ENCODE measurements around the gene CPLX1. TPM values are rescaled to one million over a fixed set of nuclear protein-coding genes. Genes with fewer than 3 reads are reported as not detected.

Gene CPLX1
- polyA plus RNA-seq, 3 donors, result not detected

DNA sequence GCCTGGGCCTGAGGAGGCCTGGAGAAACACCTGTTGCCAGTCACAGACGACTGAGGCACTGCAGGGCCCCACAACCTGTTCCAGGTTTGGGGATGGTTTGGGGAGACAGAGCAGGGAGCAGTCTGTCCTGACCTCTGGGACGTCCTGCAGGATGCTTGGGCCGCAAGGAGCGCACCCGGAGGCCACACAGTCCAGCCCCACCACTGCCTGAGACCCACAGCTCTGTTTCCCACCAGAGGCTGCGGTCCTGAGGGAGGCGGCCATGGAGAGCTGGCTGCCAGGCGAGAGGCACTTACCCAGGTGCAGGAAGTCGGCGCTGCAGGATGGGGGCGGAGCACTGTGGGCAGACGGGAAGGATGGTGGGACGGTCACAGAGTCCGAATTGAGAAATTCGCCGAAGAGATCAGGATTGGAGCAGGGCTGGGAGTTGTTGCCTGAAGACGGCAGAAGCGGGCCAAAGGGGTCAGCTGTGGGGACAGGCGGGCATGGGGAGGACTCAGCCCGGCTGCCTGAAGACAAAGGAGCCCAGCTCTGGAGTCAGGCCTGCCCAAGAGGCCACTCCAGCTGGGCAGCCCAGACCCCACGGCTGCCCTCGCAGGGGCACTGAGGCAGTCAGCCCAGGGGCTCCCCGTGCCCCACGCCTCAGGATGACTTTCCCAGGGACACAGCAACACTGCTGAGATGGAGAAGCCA, 40.3 kb upstream of the CPLX1 start:
- peaks cover 0 to 4% of the 10 kb centered on the region in 2 donors for H3K9me3 ChIP-seq (replicated peaks in 1 of 2; ENCODE audit: control insufficient read depth in 1 of 2, insufficient read depth in 1 of 2, low read length in 2 of 2)
- no peak overlapping the region for H3K9ac ChIP-seq (ENCODE audit: insufficient read depth, low read length, poor library complexity, severe bottlenecking)
- Mint-ChIP-seq H3K27me3 (ENCODE audit: low read depth in 3 of 3) (peaks cover 0 to 2% (median 0%) of the 10 kb centered on the region in 3 donors), H3K36me3 (peaks cover 81 to 94% of the 10 kb centered on the region in 2 donors), H3K4me3 (no peak overlapping the region), H3K27ac (no peak overlapping the region), H3K4me1 (no peaks in the 10 kb centered on the region), H3K9me3 (peaks cover 0 to 12% (median 2%) of the 10 kb centered on the region in 7 donors)
- intact Hi-C loops (cut with micrococcal nuclease), result no loop called here
- no peak for TF ChIP-seq CTCF (IDR thresholded peaks at IDR 0.05)
- no peaks in the 10 kb centered on the region for H3K79me2 ChIP-seq (ENCODE audit: insufficient read depth, low read length)
- H3K27ac ChIP-seq (ENCODE audit: low read depth in 1 of 2, low read length in 2 of 2), result no peak overlapping the region
- H4K20me1 ChIP-seq (ENCODE audit: insufficient read depth, low read length), result peaks cover 34% of the 10 kb centered on the region
- H3K27me3 ChIP-seq (ENCODE audit: control insufficient read depth in 2 of 2, insufficient read depth in 2 of 2, low read length in 2 of 2), result no peaks in the 10 kb centered on the region
- H3K4me2 ChIP-seq (replicated peaks; ENCODE audit: extremely low read depth, low read length, poor library complexity, severe bottlenecking), result no peak overlapping the region
- DNase-seq, result no peak
- 98% methylated on average over 23 of the region's 24 CpGs for WGBS (ENCODE audit: insufficient coverage)
- peaks cover 93 to 100% of the 10 kb centered on the region in 2 donors for H3K36me3 ChIP-seq (replicated peaks in 1 of 2; ENCODE audit: control insufficient read depth in 1 of 2, insufficient read depth in 2 of 2, low read length in 2 of 2)
- H3K4me3 ChIP-seq (replicated peaks in 1 of 3; ENCODE audit: low read depth in 2 of 3, low read length in 3 of 3), result no peak overlapping the region
- H3K4me1 ChIP-seq (ENCODE audit: control insufficient read depth in 1 of 2, insufficient read depth in 2 of 2, low read length in 2 of 2), result no peaks in the 10 kb centered on the region
- H2AFZ ChIP-seq (ENCODE audit: insufficient read depth, low read depth, low read length, poor library complexity, severe bottlenecking), result no peak overlapping the region

- H3K27me3 ChIP-seq (ENCODE audit: control insufficient read depth in 2 of 2, insufficient read depth in 2 of 2, low read length in 2 of 2), result no peaks in the 10 kb centered on the region
- no peaks in the 10 kb centered on the region for H3K79me2 ChIP-seq (ENCODE audit: insufficient read depth, low read length)
- H3K4me2 ChIP-seq (replicated peaks; ENCODE audit: extremely low read depth, low read length, poor library complexity, severe bottlenecking), result no peak overlapping the region
- peaks cover 0 to 2% (median 0%) of the 10 kb centered on the region in 3 donors for H3K27me3 Mint-ChIP-seq (ENCODE audit: low read depth in 3 of 3)
- DNase-seq, result no peak
- no peak overlapping the region for H2AFZ ChIP-seq (ENCODE audit: insufficient read depth, low read depth, low read length, poor library complexity, severe bottlenecking)
- H3K4me1 ChIP-seq (ENCODE audit: control insufficient read depth in 1 of 2, insufficient read depth in 2 of 2, low read length in 2 of 2), result no peaks in the 10 kb centered on the region
- H3K27ac ChIP-seq (ENCODE audit: low read depth in 1 of 2, low read length in 2 of 2), result no peak overlapping the region
- no peak overlapping the region for H3K4me3 Mint-ChIP-seq
- H3K27ac Mint-ChIP-seq, result no peak overlapping the region
- TF ChIP-seq CTCF (IDR thresholded peaks at IDR 0.05), result no peak
- H3K9me3 ChIP-seq (replicated peaks in 1 of 2; ENCODE audit: control insufficient read depth in 1 of 2, insufficient read depth in 1 of 2, low read length in 2 of 2), result peaks cover 0 to 4% of the 10 kb centered on the region in 2 donors
- intact Hi-C loops (cut with micrococcal nuclease), result no loop called here
- peaks cover 93 to 100% of the 10 kb centered on the region in 2 donors for H3K36me3 ChIP-seq (replicated peaks in 1 of 2; ENCODE audit: control insufficient read depth in 1 of 2, insufficient read depth in 2 of 2, low read length in 2 of 2)
- peaks cover 0 to 8% (median 2%) of the 10 kb centered on the region in 7 donors for H3K9me3 Mint-ChIP-seq
- WGBS (ENCODE audit: insufficient coverage), result over 99% methylated on average over 18 of the region's 18 CpGs
- H3K4me3 ChIP-seq (replicated peaks in 1 of 3; ENCODE audit: low read depth in 2 of 3, low read length in 3 of 3), result no peak overlapping the region
- H4K20me1 ChIP-seq (ENCODE audit: insufficient read depth, low read length), result peaks cover 31% of the 10 kb centered on the region
- H3K9ac ChIP-seq (ENCODE audit: insufficient read depth, low read length, poor library complexity, severe bottlenecking), result no peak overlapping the region
- peaks cover 82 to 93% of the 10 kb centered on the region in 2 donors for H3K36me3 Mint-ChIP-seq
- no peaks in the 10 kb centered on the region for H3K4me1 Mint-ChIP-seq
These were observed 39.6 kb upstream of the CPLX1 start for GRCh38 chr4:865572-865971.
